GM10266 (cell line): Measurements from ENCODE around the gene DUOXA2.

Experiments
- DNase-seq: peaks from one replicate; pipeline ENCODE4 v3.0.0; 2012; ENCODE audit errors: extremely low spot score
- TF ChIP-seq, protein P1 (sequence below): IDR thresholded peaks from 2 replicates; pipeline ENCODE4 v1.5.1; 2012; ENCODE audit warnings: mild to moderate bottlenecking, low read depth; ENCODE audit not compliant: control insufficient read depth, insufficient read depth; ENCODE audit errors: missing control alignments

Gene DUOXA2

DNA sequence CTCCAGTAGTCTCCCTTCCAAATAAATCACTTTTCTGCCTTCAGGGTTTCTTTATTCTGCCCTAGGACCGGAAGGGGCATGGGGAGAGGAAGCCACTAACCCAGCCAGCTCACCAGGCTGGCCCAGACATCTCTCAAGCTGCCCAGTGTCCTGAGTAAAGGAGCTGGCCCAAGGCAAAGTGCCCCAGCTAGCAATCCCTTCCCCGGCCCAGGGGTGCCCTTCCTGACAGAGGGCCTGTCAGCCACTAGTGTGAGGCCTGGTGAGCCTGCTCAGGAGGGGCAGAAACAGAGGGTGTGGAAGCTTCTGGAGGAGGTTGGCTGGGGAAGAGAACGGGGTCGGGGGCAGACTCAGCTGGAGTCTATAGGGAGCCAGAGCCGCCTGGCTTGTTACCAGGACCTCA is 51.4 kb downstream of the DUOXA2 start:
- no peak for DNase-seq
- TF ChIP-seq, protein P1, sequence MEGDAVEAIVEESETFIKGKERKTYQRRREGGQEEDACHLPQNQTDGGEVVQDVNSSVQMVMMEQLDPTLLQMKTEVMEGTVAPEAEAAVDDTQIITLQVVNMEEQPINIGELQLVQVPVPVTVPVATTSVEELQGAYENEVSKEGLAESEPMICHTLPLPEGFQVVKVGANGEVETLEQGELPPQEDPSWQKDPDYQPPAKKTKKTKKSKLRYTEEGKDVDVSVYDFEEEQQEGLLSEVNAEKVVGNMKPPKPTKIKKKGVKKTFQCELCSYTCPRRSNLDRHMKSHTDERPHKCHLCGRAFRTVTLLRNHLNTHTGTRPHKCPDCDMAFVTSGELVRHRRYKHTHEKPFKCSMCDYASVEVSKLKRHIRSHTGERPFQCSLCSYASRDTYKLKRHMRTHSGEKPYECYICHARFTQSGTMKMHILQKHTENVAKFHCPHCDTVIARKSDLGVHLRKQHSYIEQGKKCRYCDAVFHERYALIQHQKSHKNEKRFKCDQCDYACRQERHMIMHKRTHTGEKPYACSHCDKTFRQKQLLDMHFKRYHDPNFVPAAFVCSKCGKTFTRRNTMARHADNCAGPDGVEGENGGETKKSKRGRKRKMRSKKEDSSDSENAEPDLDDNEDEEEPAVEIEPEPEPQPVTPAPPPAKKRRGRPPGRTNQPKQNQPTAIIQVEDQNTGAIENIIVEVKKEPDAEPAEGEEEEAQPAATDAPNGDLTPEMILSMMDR = no peak

DNA sequence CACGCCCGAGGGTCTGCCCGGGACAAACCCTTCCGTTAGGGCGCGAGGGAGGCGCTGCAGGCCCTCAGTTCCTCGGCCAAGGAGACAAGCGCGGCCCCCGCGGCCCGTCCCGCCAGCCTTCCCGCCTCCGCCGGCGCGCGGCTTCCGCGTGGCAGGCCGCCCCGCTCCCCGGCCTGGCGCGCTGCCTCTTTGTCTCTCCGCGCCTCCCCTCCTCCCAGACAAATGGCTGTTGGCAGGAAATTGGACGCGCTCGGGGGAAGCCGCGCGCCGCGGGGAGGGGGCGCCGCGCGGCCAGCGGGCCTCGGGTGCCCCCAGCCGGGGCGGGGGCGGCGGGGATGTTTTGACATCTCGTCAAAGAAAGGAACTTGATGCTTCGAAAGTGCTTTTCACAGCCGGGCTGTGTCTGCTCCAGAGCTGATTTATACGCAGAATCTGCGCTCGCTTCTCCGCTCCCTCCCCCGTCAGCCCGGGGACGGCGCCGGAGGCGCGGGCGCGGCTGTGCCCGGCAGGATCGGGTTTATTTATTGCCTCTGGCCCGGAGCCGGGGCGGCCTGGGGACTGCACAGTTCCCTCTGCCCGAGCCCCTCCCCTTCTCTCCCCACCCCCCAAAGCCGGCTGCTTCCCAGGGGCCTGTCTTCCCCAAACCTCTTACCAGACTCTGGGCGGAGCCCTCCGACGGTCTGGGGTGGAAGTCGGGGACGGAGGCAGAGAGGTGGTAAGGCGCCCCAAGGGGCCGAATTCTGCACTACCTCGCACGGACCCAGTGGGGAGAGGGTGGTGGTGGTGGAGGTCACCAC is 52.9 kb downstream of the DUOXA2 start:
- DNase-seq = peak; percentile 90
- TF ChIP-seq, protein P1 = peak; percentile 72

DNA sequence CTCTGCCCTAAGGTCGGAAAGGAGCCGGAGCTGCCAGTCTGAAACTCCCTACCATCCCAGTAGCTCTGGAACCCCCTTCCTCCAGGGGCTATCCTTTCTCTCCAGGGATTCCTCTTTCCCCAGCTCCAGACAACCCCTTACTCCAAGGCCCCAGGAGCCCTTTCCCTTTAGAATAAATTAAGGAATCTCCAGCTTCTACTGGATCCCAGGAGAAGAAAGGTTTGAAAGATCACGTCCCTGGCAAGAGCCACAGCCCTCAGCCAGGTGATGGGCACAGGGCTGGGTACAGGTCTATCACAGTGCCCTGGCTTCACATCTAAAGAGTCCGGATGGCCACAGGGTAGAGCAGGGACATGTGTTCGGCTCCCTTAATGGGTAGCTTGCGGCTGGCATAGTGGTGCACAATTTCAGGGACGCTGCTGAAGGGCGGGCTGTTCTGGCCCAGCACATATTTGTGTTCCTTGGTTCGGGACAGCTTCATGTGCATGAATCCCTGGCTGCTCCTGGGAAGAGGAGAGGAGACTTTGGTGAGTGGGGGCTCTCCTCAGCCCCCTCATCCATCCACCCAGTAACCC is 53.6 kb downstream of the DUOXA2 start:
- TF ChIP-seq, protein P1 = no peak
- no peak for DNase-seq
